Caki2 (cell line): Measurements from ENCODE around the gene CHERP. TPM values are rescaled to one million over a fixed set of nuclear protein-coding genes. Genes with fewer than 3 reads are reported as not detected.

Source experiments
- total RNA-seq: library from RNA; depleted of rRNA; stranded (reverse); fragments of >200 nt; shearing (Covaris generic); gene quantifications from 2 replicates; pipeline ENCODE4 v1.2.3, GENCODE V29; 2014; ENCODE audit warnings: low replicate concordance; rRNA removed

CHERP gene
- total RNA-seq, 1 experiment from 2014 or later: 2.6 TPM

Other genes with a start within 250 kb of the CHERP start
- 0.55 and 3.0 TPM in 2 replicates for gene KLF2, start 217.6 kb downstream of the CHERP start, total RNA-seq
- 31.1 and 33.9 TPM in 2 replicates for gene EPS15L1, start 70.5 kb downstream of the CHERP start, total RNA-seq
- gene CALR3, start 46.3 kb downstream of the CHERP start, total RNA-seq: not detected in 2 replicates
- 9.7 and 23.3 TPM in 2 replicates for gene C19orf44, start 46.0 kb downstream of the CHERP start, total RNA-seq
- gene SLC35E1, start 30.0 kb upstream of the CHERP start, total RNA-seq: 28.4 and 36.5 TPM in 2 replicates
- 6.2 and 8.4 TPM in 2 replicates for gene MED26, start 85.8 kb upstream of the CHERP start, total RNA-seq
- gene SMIM7, start 117.7 kb upstream of the CHERP start, total RNA-seq: 148 and 152 TPM in 2 replicates
- 4.8 and 9.9 TPM in 2 replicates for gene TMEM38A, start 118.7 kb upstream of the CHERP start, total RNA-seq
- 0.09 TPM in 1 of 2 replicates, not detected in the other for gene NWD1, start 177.4 kb upstream of the CHERP start, total RNA-seq